GM21390 (cell line): ENCODE results near the gene TBC1D5.

ENCODE experiments used
- ATAC-seq: cut with Tn5 transposase; IDR thresholded peaks from one replicate; pipeline ENCODE4 v1.9.1; 2021; ENCODE audit not compliant: unreplicated experiment

The TBC1D5 gene

DNA sequence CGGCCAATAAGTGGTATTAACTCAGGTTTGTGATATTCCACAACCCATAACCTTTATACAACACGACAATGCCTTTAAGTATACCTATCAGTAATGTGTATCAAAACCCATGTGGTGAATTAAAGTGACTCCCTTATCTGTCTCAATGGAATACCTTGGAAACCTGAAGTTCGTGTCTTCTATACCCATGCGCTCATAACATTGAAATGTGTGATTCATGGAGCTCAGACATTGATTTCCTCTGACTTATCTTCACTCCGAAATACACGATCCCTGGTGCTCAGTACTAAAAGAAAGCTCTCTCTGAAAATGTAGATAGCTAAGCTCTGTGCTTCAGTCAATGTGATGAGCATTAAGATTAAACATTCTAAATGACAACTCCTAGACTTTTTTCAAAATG, 140.3 kb downstream of the TBC1D5 start:
- ATAC-seq = no peak

DNA sequence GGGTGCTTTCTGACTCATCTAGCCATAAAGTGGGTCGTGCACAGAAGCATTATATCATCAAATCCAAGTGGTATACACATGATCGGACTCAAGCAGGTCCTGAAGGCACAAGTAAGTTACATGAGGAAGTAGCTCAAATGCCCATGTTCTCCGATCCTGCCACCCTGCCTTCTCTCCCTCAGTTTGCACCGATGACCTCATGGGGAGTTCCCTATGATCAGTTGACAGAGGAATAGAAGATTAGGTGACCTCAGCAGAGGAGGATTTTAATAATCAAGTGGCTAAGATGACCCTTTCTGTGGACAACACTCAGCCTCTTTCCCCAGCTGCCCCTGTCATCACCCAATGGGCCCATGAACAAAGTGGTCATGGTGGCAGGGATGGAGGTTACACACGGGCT, 149.5 kb downstream of the TBC1D5 start:
- no peak for ATAC-seq

DNA sequence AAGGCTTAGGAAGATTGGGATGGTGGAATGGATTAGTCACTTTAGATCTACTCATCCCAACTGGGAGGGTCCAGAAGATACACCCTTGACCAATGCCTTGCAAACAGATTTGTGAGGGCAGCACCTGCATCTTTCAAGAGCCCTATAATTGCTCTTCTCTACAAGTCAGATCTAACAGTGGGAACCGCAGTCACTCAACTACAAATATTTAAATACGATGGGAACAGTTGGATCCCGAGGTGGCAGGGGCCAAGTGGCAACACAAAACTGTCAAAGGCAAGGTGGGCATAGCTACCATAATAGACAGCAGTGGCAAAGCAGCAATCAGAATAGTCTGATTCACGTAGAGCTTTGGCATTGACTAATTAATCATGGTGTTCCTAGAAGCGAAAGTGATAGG, 152.0 kb downstream of the TBC1D5 start:
- no peak for ATAC-seq

DNA sequence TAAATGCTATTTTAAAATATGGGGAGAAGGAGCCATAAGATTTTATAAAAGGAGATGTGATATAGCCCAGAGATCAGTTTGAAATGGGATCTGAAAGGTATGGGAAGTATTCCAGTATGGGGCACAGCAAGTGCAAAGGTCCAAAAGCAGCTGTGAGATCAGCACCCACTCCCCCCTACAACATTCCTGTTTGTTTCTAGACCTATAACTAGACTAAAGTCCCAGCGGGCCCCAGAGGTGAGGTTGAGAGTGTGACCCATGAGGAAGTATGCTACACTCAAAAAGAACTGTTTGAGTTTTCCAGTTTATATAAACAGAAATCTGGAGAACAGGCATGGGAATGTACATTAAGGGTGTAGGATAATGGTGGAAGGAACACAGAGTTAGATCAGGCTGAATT, 152.5 kb downstream of the TBC1D5 start:
- ATAC-seq = no peak

DNA sequence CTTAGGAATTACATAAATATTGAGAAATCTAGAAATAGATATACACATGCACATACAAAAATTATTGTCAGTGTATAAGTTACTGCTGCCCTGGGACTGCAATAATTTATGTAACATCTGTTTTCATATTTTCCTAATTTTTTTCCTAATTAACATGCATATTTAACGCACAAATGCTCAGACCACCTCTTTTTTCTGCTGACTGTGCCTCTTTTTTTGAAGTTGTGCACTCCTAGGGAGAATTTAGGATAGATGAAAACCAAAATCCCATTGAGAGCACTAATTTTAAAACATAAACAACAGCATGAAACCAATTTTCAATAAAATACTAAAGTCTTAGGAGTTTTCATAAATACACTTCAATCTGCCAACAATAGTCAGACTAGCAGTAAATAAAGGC, 154.0 kb downstream of the TBC1D5 start:
- no peak for ATAC-seq

DNA sequence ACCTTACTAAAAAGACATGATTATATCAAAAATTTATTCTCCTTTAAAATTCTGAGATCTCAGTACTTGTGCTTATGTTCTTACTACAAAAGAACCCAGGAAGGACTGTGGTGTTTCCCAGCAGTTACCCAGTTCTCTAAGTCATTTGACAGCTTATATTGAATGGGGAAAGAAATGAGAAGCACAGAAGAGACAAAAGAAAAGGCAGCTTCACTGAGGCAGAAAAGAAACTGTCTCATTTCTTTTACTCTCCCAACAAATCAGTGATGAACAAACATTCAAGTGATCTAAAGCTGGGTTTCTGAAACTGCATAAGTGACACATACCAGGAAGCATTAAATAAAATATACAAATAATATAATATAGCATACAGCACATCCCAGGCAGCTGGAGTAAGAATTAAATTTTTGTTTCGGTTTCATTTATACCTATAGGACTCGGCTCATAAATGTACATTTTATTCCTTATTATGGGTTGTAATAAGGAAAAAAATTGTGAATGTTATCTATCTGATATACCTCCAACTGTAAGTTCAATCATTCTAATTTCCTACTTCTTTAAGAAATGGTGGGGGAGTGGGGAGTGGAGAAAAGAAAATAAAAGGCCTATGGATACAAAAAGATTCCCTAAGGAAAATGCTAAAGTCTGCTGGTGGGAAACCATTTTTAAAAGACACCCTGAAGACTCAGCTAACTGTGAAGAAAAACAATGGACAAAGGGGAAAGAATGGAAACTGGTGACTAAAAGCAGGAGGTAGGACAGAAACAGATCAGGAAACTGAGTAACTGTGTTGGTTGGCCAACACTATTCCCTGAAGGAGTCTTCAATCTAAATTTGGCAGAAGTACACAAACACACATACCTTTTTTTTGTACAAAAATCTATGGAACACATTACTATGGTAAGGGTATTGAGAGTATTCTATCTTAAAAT, 156.8 kb downstream of the TBC1D5 start:
- no peak for ATAC-seq

DNA sequence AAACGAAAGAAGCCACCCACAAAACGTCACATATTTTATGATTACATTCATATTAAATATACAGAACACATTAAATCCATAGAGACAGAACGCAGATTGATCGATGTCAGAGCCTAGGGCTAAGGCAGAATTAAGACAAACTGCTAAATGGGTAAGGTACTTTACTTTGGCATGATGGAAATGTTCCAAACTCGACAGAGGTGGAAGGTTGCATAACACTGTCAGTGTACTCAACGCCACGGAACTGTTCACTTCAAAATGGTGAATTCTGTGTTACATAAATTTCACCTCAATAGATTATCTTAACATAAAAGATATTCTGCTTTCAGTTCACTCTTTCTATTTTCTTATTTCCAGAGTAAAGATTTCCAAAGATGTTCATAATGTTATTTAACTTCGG, 158.4 kb downstream of the TBC1D5 start:
- ATAC-seq = no peak

DNA sequence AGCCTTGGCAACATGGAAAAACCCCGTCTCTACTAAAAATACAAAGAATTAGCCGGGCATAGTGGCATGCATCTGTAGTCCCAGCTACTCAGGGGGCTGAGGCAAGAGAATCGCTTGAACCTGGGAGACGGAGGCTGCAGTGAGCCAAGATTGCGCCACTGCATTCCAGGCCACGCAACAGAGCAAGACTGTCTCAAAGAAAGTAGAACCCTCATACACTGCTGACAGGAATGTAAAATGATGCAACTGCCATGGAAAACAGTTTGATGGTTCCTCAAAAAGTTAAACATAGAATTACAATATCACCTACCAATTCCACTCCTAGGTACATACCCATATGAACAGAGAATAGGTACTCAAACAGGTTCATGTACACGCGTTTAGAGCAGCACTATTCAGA, 158.9 kb downstream of the TBC1D5 start:
- ATAC-seq = no peak

DNA sequence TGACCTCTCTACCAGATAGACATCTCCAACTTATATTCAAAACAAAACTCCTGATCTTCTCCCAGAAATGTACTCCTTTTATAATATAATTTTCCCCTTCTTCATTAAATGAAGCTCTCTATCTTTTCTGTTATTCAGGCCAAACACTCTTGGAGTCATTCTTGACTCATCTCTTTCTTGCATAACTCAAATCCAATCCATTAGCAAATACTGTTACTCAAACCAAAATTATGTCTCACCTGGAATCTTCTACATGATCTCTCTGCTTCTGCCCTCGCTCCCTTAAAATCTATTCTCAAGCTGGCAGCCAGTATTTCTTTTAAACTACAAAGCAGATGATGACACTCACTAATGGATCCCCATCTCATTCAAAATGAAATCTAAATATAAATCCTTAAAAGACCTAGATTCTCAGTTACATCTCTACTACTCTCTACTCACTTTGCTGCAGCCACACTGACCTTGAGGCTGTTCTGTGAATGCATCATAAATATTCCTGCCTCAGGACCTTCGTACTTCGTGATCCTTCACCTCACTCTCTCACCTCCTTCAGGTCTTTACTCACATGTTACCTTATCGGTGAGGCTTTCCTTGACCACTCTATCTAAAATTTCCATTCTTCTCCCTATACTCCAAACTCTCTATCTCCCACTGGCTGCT, 160.9 kb downstream of the TBC1D5 start:
- ATAC-seq = no peak

DNA sequence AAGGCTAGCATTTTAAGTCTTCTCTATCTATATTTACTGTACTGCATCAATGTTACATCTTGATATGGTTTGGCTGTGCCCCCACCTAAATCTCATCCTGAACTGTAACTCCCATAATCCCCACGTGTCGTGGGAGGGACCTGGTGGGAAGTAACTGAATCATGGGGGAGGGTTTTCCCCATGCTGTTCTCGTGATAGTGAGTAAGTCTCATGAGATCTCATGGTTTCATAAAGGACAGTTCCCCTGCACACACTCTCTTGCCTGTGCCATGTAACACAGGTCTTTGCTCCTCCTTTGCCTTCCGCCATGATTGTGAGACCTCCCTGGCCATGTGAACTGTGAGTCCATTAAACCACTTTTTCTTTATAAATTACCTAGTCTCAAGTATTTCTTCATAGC, 161.5 kb downstream of the TBC1D5 start:
- ATAC-seq = no peak

DNA sequence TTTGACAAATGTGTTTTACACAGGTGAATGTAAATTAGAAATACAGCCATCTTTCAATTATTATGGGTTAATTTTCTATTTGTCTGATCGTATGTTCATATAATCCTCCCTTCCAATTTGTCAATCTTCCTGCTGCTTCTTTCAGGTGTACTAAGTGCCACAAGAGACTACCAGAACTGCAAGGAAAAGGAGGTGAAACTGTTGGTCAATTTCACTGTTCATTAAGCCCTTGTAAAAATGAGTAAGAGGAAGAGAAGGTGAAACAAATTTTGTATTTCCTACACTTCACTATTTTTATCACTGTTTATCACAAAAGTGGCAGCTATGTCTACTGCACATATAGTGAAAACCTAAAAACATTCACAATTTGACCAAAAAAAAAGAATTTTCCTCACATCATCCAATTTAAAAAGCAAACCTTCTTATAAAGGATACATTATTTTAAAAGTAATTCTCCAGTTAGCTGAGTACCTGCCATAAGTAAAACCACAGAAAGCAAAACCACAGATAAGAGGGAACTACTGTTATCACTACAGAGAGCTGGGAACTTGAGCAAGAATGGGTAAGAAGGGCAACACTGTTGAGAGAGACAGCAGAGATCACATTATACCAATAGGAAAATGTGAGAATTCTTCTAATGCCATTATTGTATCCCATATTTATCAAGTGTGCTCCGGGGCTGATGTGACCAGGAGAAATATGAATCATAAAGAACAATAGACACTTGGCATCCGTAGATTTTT, 163.0 kb downstream of the TBC1D5 start:
- peak; percentile 97 for ATAC-seq

DNA sequence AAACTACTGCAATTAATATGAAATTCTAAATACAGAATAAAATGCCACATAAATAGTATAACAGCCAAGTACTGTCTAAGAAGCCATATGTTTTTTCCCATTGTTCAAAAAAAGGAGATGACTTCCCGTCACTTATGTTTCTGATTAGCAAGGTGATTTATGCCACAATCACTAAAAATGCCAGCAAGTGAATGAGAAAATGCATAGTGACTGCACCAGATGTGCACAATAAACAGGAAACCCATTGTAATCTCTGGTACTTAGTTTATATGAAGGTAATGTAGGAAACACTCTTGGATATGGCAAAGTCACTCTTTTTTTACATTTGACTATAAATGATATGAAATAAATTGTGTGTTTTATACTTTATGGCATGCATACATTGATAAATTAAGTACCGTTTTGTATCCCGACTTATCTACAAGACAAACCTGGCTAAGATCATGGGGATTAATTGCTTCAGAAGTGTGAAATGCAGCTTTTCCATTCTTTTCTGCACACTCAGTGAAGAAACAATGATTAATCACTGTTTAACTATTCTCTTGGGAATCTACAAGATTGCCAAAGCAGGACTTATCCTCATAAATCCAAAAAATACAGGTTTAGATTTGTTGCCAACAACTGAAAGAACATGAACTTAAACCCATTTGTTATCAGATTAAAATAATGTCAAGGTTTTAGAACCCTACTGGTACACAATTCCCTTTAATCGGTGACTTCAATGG, 164.5 kb downstream of the TBC1D5 start:
- no peak for ATAC-seq

DNA sequence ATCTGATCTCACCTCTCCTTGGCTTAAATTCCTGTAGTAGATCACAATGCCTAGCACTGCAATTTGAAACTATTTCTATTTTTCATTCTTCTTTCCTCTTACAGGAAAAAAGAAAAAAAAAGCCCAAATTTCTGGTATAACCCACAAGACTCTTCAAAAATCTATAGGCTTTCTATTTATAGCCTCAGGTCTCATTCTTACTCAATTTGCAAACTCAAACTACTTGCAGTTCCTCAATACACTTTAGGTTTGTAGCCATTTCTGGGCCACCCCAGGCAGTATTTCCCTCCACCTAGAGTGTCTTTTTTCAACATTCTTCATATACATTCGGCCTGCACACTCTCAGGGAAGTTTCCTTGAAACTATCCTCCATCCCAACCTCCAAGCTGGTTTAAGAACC, 169.0 kb downstream of the TBC1D5 start:
- peak; percentile 95 for ATAC-seq

DNA sequence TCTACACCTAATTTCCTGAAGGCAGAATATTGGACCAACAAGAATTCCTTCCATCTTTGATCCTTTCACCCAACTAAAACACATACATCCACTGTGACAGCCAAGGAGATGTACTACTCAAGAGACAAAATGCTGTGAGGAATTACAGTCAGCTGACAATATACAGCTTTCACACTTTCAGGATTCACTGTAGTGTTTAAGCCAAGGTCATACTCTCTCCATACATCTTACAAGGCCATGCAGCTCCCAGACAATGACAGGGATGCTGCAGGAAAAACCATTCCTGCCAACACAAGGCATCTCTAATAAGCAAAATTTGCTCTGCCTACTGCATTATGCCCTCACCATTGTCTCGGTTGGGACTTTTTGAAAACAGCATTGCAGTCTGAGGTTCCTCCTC, 170.7 kb downstream of the TBC1D5 start:
- no peak for ATAC-seq

DNA sequence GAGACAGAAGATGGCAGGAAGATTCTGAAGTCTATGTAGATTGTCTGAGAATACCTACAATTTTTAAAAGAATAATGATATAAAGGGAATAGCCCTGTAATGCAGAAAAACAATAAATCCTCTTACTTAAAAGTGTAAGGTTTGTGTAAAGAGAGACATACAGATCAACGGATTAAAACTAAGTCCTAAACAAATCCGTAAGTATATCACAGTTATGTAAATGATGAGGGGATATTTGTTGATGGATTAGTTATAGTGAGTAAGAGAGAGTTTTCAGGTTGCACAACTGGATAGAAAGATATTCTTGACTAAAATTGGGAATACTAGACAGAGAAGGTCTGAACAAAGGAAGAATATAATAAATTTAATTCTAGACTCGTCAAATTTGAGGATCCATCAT, 179.6 kb downstream of the TBC1D5 start:
- no peak for ATAC-seq

DNA sequence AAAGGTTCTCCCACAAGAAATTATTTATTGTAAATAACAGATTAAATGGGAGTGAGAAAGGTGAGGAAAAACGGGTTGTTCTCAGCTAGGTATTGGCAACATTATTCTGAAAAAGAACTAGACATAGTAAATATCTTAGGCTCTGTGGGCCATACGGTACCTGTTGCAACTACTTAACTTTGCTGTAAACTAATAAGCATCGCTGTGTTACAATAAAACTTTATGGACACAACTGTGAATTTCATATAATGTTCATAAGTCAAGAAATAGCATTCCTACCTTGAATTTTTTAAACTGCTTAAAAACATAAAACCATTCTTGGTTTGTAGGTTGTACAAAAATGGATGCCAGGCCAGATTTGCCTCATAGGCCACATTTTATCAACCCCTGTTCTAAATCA, 183.9 kb downstream of the TBC1D5 start:
- ATAC-seq = no peak

DNA sequence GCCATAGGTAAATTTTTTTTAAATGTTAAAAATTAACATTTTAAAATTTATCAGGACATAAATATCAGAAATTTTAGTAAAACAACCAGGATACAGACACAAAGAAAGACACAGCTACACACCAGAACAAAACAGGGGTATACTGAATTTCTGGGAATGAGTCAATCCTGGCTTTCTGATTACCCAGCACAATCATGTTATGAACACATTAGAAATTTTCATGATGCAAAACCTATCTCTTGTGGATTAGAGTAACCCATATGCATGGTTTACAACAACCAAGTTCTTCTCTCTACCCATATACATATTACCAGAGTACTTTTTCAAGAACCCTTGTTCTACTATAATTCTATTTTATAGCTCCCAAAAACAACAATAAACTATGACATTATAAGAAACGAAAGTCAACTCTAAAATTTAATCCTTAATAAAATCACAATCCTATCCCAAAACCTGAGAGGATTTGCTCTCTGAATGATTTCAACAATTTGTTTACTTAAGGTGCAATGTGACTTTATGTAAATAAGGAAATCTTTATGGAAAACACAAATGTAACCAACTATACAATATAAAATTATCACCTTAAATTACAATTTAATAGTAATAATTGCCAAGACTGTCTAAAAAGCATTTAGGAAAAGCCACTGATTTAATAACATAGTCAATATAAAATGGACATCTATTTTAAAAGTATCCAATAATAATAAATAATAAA, 184.5 kb downstream of the TBC1D5 start:
- no peak for ATAC-seq

DNA sequence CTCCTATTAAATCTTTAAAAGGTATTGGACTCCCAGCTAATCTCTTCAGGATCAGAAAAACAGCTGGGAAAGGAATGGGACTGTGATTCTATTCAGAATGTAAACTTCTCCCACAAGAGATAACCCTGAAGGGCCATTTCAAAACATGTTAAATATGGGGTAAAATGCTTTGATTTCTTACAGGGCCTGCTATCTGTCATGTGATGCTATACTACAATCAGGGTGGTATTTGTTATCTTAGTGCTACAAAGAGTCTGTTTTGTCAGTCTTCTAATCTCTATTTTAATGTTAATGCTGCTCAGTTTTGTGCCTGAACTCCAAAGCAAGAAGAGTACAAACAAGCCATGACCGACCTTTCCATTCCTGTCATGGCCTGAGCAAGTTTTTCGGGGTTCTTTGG, 186.9 kb downstream of the TBC1D5 start:
- no peak for ATAC-seq

DNA sequence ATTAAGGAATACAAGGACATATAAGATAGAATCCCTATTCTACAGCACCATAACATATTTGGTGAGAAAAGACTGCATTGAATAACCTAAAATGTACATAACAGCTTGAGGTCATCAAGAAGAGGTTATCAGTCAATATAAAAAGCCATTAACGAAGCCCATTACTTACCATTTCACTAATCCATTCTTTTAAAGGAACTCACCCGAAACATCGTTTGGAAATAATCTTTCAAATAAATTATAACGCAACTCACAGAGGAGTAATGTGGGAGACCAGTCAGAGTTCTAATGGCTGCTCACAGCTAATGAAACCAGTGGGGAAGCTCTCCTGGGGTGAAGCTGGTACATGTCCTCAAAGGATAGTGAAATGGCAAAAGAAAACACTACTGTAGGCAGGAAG, 188.4 kb downstream of the TBC1D5 start:
- no peak for ATAC-seq

DNA sequence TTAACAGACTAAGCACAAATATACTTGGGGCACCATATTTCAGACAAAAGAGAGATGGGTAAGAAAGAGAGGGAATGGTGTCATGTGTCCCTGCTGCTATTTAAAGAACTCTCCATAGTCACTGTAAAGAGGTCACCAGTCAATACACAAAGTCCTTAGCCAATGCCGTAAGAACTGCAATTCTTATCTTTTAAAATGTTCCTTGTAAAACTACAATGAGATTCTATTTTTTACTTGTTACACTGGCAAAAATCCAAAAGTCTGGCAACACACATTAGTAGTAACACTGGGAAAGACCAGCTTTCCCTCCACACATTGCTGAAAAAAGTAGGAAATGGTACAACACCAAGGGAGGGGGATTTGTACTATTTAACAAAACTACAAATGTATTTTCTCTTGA, 189.4 kb downstream of the TBC1D5 start:
- no peak for ATAC-seq

DNA sequence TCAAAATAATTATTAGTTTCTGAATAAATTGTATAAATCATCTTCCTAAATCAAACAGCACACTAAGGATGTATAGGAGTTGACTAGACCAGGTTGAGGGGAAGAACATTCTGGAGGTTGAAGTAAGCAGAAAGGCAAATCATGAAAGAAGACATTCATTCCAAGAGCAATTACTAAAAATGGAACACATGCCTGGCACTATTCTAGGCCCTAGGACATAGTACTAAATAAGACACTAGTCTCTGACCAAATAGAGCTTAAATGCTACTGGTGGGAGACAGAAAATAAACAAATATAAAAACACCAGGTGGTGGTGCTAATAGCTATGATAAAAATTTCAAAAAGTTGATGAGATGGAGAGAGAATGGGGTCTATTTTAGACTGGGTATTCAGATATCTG, 190.1 kb downstream of the TBC1D5 start:
- ATAC-seq = no peak
